Measurements from ENCODE around the gene TES. TPM values are rescaled to one million over a fixed set of nuclear protein-coding genes. Genes with fewer than 3 reads are reported as not detected.

TES gene
- total and polyA plus RNA-seq, 2 of the 13 experiments (the other 11 are each of a cell fraction or from before 2014, with no cell fraction given) = 21.6 to 23.0 TPM

GRCh38 chr7:116291937-116292336 is 81.6 kb downstream of the TES start:
- no peaks in the 10 kb centered on the region for H3K27me3 ChIP-seq (ENCODE audit: control insufficient read depth in 1 of 2, insufficient read depth in 2 of 2, low read length in 2 of 2)
- no TSS peak for BruUV-seq (replicated peaks)
- H3K9ac ChIP-seq (ENCODE audit: insufficient read depth, low read depth, low read length) = no peak overlapping the region
- H3K4me3 ChIP-seq (replicated peaks in 1 of 3; ENCODE audit: insufficient read depth in 1 of 3, low read depth in 2 of 3, low read length in 3 of 3) = no peak overlapping the region
- intact Hi-C loops (cut with micrococcal nuclease; ENCODE audit: unreplicated experiment) (no loop called here), in situ Hi-C loops (cut with HindIII; ENCODE audit: extremely low pct_ligation_motif_present, low pct_unique_long_range_greater_than_20kb) (no loop called here)
- no peaks in the 10 kb centered on the region for H3K4me1 ChIP-seq (ENCODE audit: insufficient read depth, low read length)
- no peak for TF ChIP-seq ZBTB2 (CRISPR knock-in tag; IDR thresholded peaks at IDR 0.05; ENCODE audit: low read depth)
- no peak for TF ChIP-seq ETV5 (CRISPR knock-in tag; IDR thresholded peaks at IDR 0.05; ENCODE audit: borderline replicate concordance)
- TF ChIP-seq ZNF407 (CRISPR knock-in tag; IDR thresholded peaks at IDR 0.05; ENCODE audit: not compliant biosample characterization) = no peak
- TF ChIP-seq FOXM1 (CRISPR knock-in tag; IDR thresholded peaks at IDR 0.05) = no peak
- TF ChIP-seq ZNF510 (CRISPR knock-in tag; IDR thresholded peaks at IDR 0.05; ENCODE audit: low read depth) = no peak
- TF ChIP-seq ZNF3 (CRISPR knock-in tag; IDR thresholded peaks at IDR 0.05) = no peak
- no peak for TF ChIP-seq ZNF354B (CRISPR knock-in tag; IDR thresholded peaks at IDR 0.05)
- ATAC-seq = no peak
- FAIRE-seq = no peak
- CTCF ChIA-PET (ENCODE audit: low intra/inter-chr PET ratio, low total read pairs) = no interaction called here
- H2AFZ ChIP-seq (ENCODE audit: low read length) = no peak overlapping the region
- no peaks in the 10 kb centered on the region for H3K79me2 ChIP-seq (ENCODE audit: insufficient read depth, low read length)
- DNase-seq (ENCODE audit: low spot score) = no peak
- no peaks in the 10 kb centered on the region for H4K20me1 ChIP-seq (ENCODE audit: insufficient read depth, low read length)
- POLR2A ChIA-PET = no interaction called here
- WGBS (ENCODE audit: low lambda C conversion rate) = 5% methylated on average over 1 of the region's 1 CpG
- H3K9me3 ChIP-seq (ENCODE audit: low read length) = no peaks in the 10 kb centered on the region
- no peaks in the 10 kb centered on the region for H3K36me3 ChIP-seq (replicated peaks in 1 of 2; ENCODE audit: control insufficient read depth in 1 of 2, insufficient read depth in 2 of 2, low read length in 2 of 2)
- H3K27ac ChIP-seq (ENCODE audit: extremely low read length, insufficient read depth, low read length) = no peak overlapping the region
- no peak overlapping the region for H3K4me2 ChIP-seq (ENCODE audit: low read depth, low read length)

Measured in HepG2 (cell line).